Left ventricle myocardium inferior (tissue), 1 donor: ENCODE results near the gene NTN4. TPM values are rescaled to one million over a fixed set of nuclear protein-coding genes. Genes with fewer than 3 reads are reported as not detected.

ENCODE experiments used
- DNase-seq: peaks from one replicate; pipeline ENCODE4 v3.0.0-alpha.2; 2020
- H3K27ac ChIP-seq: fragments of 200-600 bp; replicated peaks from 2 replicates; pipeline ENCODE4 v1.8.0; 2021
- H3K27me3 ChIP-seq: fragments of 200-600 bp; 2 replicates; pipeline ENCODE4 v1.8.0; 2021; ENCODE audit warnings: low read depth
- H3K36me3 ChIP-seq: fragments of 200-600 bp; 2 replicates; pipeline ENCODE4 v1.8.0; 2021
- H3K4me1 ChIP-seq: fragments of 200-600 bp; 2 replicates; pipeline ENCODE4 v1.8.0; 2021
- H3K4me3 ChIP-seq: fragments of 200-600 bp; 2 replicates; pipeline ENCODE4 v1.8.0; 2021; ENCODE audit warnings: mild to moderate bottlenecking, moderate library complexity
- H3K9me3 ChIP-seq: fragments of 200-600 bp; replicated peaks from 2 replicates; pipeline ENCODE4 v1.8.0; 2021
- CTCF ChIP-seq: fragments of 200-600 bp; IDR thresholded peaks from 2 replicates; pipeline ENCODE4 v1.8.0; 2021; ENCODE audit warnings: antibody characterized with exemption, mild to moderate bottlenecking, borderline replicate concordance
- intact Hi-C: fragments of 100-400 bp; cut with micrococcal nuclease; formaldehyde crosslinking; loops from one replicate; pipeline ENCODE4 v1.11.0; 2022
- total RNA-seq: library from RNA; stranded (reverse); fragmentation: NEBNext Ultra II Directional; extraction: Animal tissue kit (Norgen Biotek cat#: 25700); gene quantifications from one replicate; pipeline ENCODE4 v1.2.1, GENCODE V29; 2021
- donor health status: DM: no; HTN: yes; CAD: no; lungs with severe emphysema.

NTN4 gene
- total RNA-seq, 1 donor from 2014 or later = 76.8 TPM

DNA sequence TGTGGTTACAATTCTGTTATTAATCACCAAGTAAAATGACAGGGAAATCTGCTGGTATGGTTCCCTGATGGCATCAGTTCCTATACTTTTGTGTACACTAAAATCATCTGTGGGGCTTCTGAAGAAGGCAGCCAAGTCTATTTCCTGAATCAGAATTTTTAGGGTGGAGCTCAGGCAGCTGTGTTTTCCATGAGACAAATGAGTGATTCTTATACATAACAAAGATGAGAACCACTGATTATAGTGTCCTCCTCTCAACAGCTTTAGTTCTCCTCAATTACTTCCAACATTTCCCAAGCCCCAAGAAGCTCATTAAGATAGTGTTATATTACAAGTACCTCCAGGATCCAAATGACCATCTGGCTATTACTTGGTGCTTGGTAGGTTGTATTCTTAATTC, 174.8 kb downstream of the NTN4 start:
- H3K4me1 ChIP-seq = peaks cover 27% of the 10 kb centered on the region
- no peak overlapping the region for H3K4me3 ChIP-seq
- intact Hi-C loops = no loop called here
- peak overlapping the region; percentile 62 for H3K27ac ChIP-seq
- H3K36me3 ChIP-seq = no peaks in the 10 kb centered on the region
- H3K9me3 ChIP-seq = no peaks in the 10 kb centered on the region
- no peaks in the 10 kb centered on the region for H3K27me3 ChIP-seq
- no peak for DNase-seq
- TF ChIP-seq CTCF = no peak

GRCh38 chr12:95614390-95614982, 176.1 kb downstream of the NTN4 start:
- peak overlapping the region; percentile 62 for H3K27ac ChIP-seq
- DNase-seq = peak; percentile 48

DNA sequence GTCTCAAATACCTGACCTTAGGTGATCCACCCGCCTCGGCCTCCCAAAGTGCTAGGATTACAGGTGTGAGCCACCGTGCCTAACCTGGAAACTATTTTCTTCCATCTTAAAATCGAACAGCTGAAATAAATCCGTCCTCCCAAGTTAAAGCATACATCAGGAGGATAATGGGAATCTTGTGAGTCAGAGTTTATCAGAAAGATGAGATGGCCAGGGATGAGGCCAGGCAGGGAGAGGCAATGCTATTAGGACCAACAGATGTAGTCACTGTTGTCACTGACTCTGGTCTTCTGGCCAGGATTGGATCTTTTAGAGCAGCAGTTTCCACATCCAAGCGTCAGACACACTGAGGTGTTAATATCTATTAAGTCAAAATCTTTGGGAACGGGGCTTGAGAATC, 177.5 kb downstream of the NTN4 start:
- H3K4me3 ChIP-seq = no peak overlapping the region
- no peak for TF ChIP-seq CTCF
- H3K4me1 ChIP-seq = peaks cover 39% of the 10 kb centered on the region
- peak overlapping the region; percentile 62 for H3K27ac ChIP-seq
- no peaks in the 10 kb centered on the region for H3K27me3 ChIP-seq
- no peak for DNase-seq
- H3K9me3 ChIP-seq = no peaks in the 10 kb centered on the region
- intact Hi-C loops = no loop called here
- H3K36me3 ChIP-seq = no peaks in the 10 kb centered on the region

More at GRCh38 chr12:95614390-95614982, 176.1 kb downstream of the NTN4 start:
- no peaks in the 10 kb centered on the region for H3K9me3 ChIP-seq
- no peaks in the 10 kb centered on the region for H3K36me3 ChIP-seq
- H3K4me3 ChIP-seq = no peak overlapping the region
- intact Hi-C loops = no loop called here
- H3K27me3 ChIP-seq = no peaks in the 10 kb centered on the region
- H3K4me1 ChIP-seq = peaks cover 27% of the 10 kb centered on the region
- no peak for TF ChIP-seq CTCF

GRCh38 chr12:95611676-95612309, 178.8 kb downstream of the NTN4 start:
- no peak for TF ChIP-seq CTCF
- Histone ChIP-seq H3K4me3 (no peak overlapping the region), H3K4me1 (peaks cover 51% of the 10 kb centered on the region), H3K27me3 (no peaks in the 10 kb centered on the region), H3K36me3 (no peaks in the 10 kb centered on the region), H3K9me3 (no peaks in the 10 kb centered on the region), H3K27ac (peak overlapping the region; percentile 5)
- DNase-seq = no peak
- intact Hi-C loops = no loop called here

DNA sequence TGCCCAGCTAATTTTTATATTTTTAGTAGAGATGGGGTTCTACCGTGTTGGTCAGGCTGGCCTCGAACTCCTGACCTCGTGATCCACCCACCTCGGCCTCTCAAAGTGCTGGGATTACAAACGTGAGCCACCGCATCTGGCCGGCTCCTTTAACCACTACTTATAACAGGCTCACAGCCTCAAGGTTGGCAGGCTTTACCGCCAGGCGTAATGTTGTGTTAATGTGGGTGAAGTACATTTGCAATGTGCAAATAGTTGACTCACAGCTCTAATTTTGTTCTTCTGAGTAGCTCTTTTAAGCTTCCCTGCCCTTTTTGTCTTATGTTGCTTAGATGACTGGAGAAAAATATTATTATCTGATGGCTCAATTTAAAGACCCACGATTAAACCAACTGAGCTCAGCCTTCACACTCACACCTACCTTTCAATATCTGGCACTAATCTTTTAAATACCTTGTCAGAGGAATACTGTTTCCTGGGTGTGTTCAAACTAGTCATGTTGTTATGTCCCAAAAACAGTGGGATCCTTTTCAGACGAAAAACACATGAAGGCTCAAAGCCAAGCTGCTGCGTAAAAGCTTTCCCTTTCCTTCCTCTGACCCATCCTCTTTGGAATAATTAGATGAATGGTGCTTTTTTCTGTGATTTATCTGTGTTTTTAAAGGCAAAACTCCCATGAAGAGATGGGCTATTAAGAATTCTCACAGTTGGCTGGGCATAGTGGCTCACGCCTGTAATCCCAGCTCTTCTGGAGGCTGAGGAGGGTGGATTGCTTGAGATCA, 182.1 kb downstream of the NTN4 start:
- H3K9me3 ChIP-seq = no peaks in the 10 kb centered on the region
- TF ChIP-seq CTCF = no peak
- H3K4me1 ChIP-seq = peaks cover 51% of the 10 kb centered on the region
- H3K36me3 ChIP-seq = no peaks in the 10 kb centered on the region
- DNase-seq = peak; percentile 64
- H3K4me3 ChIP-seq = no peak overlapping the region
- peak overlapping the region; percentile 82 for H3K27ac ChIP-seq
- no peaks in the 10 kb centered on the region for H3K27me3 ChIP-seq
- intact Hi-C loops = no loop called here

Other genes starting within 250 kb of the NTN4 start
- gene USP44, start 239.3 kb downstream of the NTN4 start, total RNA-seq = 0.80 TPM
- gene SNRPF, start 68.2 kb upstream of the NTN4 start, total RNA-seq = 10.7 TPM
- gene CCDC38, start 151.8 kb upstream of the NTN4 start, total RNA-seq = 0.22 TPM
- 0.47 TPM for gene AMDHD1, start 152.6 kb upstream of the NTN4 start, total RNA-seq
- gene HAL, start 205.6 kb upstream of the NTN4 start, total RNA-seq = not detected
- gene LTA4H, start 244.8 kb upstream of the NTN4 start, total RNA-seq = 35.4 TPM